MV-4-11 (cell line): ENCODE results near the gene ITPR1.
"Not testable (repeated sequence)": the region's sequence is repeated elsewhere in the genome, so short reads cannot be mapped to it uniquely, and the experiment has no call there.

Experiments
- DNase-seq: peaks from one replicate; lab custom pipeline; 2025; lab: John Stamatoyannopoulos, UW

The ITPR1 gene

GRCh38 chr3:4571690-4572334, 78.7 kb downstream of the ITPR1 start:
- DNase-seq: peak; percentile 42

DNA sequence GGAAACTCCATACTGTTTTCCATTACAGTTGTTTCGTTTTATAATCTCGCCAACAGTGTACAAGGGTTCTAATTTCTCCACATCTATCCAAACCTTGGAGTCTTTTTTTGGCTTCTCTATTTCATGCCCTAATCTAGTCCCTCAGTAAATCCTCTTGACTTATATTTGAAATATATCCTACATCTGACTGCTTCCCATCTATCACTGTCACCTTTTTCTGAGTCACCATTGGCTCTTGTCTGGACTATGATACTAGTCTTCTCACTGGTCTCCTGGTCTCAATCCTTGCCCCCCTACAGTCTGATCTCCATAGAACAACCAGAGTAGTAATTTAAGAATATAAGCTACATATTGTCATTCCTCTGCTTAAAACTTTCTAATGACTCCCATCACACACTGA, 80.0 kb downstream of the ITPR1 start:
- no peak for DNase-seq

- DNase-seq: no peak
Observed at GRCh38 chr3:4574426-4574965, 81.3 kb downstream of the ITPR1 start.

DNA sequence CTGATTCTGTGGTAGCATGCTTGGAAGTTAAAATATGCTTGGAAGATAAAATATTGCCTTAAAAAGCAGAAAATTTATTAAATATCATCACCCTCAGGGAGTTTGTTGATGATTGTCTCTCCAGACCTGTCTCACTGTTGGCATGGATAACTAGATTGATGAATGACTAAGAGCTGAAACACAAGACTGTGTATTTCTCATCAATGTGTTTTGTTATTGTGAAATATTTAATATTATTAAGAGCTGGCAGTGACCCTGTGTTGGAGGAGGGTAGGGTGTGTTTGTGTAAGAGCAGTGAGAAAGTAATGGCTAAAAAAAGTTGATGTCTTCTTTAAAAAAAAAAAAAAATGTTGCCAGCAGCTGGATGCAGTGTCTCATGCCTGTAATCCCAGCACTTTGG, 82.2 kb downstream of the ITPR1 start:
- no peak for DNase-seq

GRCh38 chr3:4577721-4578120, 84.6 kb downstream of the ITPR1 start:
- no peak for DNase-seq

DNA sequence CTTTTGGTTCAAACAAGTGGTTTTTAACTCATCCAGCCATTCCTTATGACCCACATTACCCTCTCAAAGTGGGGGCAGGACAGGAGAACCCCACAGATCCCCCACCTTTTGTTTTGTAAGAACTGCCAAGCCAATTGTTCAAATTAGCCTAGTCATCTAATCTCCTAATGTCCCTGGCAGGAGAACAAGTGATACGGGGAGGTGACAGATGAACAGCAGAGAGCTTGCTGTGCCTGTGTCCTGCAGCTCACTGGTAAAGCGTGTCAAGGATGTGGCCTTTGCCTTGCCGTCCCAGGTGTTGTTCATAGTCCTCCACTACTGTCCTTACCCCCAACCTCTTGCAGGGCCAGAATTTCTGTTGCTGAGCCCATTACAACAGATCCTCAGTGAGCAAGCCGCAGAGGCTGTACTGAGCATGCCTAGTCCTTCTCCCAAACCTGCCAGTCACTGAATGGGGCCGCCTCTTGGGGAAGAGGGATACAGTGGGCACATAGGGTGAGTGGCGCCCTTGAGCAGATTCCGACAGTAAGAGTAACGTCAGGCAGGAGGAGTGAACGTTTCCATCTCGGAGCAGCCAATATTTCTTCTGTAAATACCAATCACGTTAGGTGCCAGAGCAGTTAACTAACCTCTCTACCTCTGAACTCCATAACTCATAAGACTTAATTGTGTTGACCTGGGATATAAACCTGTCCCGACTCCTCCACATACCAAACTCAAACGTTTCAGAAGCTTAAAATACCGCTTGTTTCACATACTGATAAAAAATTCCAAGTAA, 87.4 kb downstream of the ITPR1 start:
- no peak for DNase-seq

DNA sequence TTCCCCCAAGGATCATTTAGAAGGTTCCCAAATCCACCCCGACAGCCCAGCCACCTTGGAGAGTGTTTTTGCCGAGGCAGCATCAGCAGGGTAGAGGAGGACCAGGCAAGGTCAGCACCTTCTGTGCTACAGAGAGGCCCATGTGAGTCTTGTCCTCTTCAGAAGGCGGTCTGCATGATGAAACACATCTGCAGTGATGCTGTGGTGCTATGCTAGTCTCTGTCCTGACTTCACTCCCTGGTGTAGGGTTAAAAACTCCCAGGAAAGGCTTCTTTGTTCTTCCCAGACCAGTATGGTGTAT, 87.9 kb downstream of the ITPR1 start:
- DNase-seq: no peak

- DNase-seq: no peak
Observed at GRCh38 chr3:4581498-4581897, 88.3 kb downstream of the ITPR1 start.

GRCh38 chr3:4581920-4582611, 88.9 kb downstream of the ITPR1 start:
- no peak for DNase-seq

DNA sequence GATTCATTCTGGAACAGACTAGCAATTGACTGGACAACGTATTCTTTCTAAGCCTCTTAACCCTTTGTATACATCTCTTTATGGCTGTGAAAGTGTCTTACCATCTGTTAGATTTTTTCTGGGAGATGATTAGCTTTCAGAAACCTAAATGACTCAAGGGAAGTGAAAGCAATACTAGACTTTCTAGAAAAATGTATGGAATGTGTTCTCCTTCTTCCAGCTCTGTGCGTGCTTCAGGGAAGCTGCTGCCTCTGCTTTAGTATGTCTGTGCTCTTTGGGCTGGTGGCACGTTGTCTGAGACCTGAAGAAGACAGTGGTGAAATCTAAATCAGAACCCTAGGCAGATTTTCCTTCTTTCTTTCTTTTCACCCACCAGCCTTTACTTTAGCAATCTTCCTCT, 89.5 kb downstream of the ITPR1 start:
- no peak for DNase-seq

DNA sequence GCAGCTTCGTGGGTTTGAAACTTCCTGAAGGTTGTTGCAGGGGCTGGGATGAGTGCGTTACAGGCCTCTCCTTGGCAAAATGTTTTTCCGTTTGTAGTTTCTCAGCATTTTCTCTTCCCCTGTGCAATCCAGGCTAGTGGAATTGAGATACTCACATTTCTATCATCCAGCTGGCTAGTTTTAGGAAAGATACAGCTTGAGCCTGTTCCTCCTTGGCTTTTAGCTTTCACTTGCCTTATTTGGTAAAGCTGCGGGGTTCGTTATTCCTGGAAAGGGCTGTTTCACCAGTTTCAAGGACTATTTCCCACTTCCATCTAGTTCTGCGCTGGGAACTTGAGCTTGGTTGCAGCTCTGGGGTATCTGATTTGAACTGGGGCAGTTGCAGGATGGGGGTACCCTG, 90.3 kb downstream of the ITPR1 start:
- no peak for DNase-seq

DNA sequence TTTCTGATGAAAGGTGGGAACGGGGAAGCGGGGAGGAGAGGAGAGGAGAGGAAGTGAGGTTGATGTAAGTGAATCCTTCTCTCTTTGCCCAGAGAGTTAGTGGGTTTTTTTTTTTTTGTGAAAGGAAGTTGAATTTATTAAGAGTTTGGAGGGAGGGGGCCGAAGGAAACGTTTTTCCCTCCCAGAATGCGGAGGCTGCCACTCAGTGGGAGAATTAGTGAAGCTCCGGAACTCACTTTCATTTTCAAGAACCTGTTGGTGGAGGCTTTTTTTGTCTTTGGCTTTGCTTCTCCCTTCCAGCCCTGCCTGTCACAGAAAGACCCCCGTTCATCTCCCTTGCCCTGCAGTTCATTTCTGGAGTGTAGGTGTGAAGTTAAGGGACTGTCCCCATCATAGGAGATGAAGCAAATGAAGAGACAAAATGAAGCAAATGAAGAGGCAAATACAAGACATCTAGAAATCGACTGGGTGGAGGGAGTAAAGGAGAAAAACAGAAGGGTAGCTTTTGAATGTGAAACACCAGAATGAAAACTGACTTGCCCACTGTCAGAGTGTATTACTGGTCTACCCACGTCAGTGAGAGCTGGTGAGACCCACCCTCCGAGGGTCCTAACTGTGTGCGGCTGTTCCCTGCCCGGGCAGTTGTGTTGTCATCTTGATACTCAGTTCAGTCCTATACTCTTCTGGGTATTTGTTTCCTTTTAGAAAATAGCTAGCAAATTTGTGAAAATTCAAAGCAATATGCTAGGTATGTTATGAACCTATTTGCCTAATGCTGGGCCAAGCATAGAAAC, 91.5 kb downstream of the ITPR1 start:
- DNase-seq: peak; percentile 67

DNA sequence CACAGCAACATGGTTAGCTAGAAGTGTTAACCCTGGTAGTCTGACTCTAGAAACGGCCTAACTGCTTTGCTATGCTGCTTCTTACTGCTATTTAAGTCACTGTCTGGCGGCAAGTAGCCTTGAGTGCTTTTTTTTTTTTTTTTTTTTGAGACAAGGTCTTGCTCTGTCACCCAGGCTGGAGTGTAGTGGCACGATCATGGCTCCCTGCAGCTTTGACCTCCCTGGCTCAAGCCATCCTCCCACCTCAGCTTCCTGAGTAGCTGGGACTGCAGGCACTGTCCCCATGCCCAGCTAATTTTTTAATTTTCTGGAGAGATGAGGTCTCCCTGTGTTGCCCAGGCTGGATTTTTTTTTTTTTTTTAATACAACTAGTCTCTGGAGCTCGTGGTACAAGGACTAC, 93.2 kb downstream of the ITPR1 start:
- no peak for DNase-seq

DNA sequence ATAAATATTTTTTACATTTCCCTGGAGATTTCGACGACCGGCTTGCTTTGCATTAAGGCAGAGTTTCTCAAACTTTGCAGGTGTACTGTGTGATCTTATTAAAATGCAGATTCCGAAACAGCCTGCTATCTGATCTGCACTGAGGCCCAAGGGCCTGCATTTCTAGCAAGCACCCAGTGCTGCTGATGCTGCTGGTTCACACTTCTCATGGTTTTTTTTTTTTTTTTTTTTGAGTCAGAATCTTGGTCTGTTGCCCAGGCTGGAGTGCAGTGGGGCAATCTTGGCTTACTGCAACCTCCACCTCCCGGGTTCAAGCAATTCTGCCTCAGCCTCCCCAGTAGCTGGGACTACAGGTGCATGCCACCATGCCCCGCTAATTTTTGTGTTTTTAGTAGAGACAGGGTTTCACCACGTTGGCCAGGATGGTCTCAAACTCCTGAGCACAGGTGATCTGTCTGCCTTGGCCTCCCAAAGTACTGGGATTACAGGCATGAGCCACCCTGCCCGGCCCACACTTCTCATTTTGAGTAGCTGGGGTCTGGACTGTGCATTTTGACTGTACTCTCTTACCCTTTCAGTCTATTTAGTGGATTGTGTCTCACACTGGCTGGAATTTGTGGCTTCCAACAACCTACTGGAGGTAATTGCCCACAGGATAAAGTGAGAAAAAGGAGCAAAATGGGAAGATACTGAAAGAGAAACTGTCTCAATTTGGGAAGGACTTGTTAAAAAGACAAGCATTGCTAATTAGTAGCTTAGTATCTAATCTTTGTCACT, 94.1 kb downstream of the ITPR1 start:
- DNase-seq: no peak

GRCh38 chr3:4587838-4588105, 94.6 kb downstream of the ITPR1 start:
- no peak for DNase-seq

DNA sequence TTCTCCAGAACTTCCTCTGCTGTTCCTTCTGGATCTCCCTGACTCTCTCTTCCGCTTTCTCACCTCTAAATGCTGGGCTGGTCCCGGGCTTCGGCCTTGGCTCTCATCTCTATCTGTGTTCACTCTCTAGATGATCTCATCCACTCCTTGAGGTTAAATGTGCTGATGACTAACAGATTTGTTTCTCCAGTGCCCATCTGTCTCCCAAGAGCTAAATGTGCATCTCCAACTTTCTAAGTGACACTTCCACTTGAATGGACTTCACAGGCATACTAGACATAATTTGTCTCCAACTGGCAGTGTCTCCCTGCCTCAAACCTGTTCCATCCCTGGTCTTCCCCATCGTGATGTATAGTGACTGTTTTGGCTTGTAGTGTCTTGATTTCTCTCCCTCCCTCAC, 95.3 kb downstream of the ITPR1 start:
- peak; percentile 81 for DNase-seq

DNA sequence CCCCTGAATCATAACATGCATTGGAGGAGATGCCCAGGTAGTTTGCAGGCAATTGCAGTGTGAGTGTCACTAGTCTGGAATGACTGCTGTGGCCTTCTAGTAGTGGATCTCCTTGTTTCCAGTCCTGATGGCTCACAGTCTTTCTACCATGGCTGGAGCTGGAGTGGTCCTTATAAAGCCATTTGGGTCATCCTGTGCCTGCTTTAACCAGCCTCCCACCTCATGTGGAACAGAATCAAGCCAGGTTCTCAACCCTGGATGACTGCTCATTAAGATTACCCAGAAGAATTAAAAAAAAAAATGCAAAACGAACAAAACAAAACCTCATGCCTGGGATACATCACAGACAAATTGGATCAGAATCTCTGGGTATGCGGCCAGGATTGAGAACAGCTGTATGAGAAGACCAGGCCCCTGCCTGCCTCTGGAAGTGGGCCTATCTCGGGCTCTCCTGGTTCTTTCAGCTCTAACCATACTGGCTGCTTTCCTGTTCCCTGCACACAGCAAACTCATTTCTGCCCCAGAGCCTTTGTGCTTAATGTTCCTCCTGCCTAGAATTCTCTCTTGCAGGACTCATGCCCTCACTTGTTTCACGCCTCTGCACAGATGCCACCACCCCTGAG, 96.4 kb downstream of the ITPR1 start:
- DNase-seq: no peak

GRCh38 chr3:4590849-4591248, 97.7 kb downstream of the ITPR1 start:
- DNase-seq: not testable (repeated sequence)

DNA sequence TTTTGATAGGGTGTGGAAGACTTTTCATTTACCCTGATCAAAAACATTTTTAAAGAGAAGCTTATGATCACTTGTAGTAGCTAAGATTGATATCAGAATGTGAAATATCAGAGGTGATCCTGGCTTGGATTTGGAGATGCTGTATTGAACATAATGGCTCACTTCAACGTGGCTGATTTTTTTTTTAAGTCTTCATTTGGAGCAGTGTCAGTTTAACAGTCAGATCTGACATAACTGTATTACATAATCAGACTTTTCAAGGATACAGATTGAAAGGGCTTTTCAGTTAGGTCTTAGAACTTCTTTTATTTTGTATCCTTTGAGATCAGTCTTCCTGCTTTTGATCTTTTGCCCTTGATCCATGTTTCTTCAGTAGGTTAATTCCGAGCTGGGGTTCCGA, 98.5 kb downstream of the ITPR1 start:
- DNase-seq: peak; percentile 46

GRCh38 chr3:4593014-4593413, 99.9 kb downstream of the ITPR1 start:
- DNase-seq: no peak

DNA sequence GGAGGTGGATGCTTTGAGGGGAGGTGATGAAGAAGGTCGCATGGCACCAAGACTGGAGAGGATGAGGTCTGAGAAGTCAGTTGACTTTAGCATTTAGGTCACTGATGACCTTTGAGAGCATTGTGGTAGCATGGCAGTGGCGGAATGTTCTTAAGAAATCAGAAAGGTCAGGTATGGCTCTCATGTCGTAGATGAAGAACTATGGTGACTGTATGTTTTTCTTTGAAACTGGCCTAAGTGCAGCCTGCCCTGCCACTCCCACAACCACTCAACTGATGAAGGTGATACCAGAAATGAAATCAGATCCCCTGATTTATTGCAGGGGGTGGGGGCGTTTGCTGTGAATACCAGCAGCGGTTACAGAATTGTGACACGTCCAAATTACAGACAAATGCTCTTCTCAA, 102.6 kb downstream of the ITPR1 start:
- no peak for DNase-seq
